Endothelial cell of umbilical vein (primary cell): ENCODE results near the gene MIS12. TPM values are rescaled to one million over a fixed set of nuclear protein-coding genes. Genes with fewer than 3 reads are reported as not detected.

Experiments
- BruUV-seq: library from RNA; stranded (reverse); fragments of 400-500 nt; replicated peaks from 2 replicates; lab custom pipeline; 2021; lab: Mats Ljungman, UMichigan
- CTCF ChIA-PET: fragments of 300-600, 350-600 bp; sonication (Branson Sonifier 250); formaldehyde crosslinking; loops from one replicate; lab custom pipeline; 2021; ENCODE audit warnings: antibody characterized with exemption, inconsistent platforms; lab: Charles Lee
- POLR2A ChIA-PET: fragments of 300-600, 350-600 bp; sonication (Branson Sonifier 250); formaldehyde crosslinking; loops from one replicate; lab custom pipeline; 2021; ENCODE audit warnings: antibody characterized with exemption, inconsistent platforms; lab: Charles Lee
- DNase-seq: peaks from one replicate; pipeline ENCODE4 v3.0.0-alpha.2; 2011; ENCODE audit warnings: low read depth, low spot score
- FAIRE-seq: peaks from 2 replicates; lab custom pipeline; 2011; peaks lifted over from hg19 to GRCh38; lab: Jason Lieb, UNC
- H2AFZ ChIP-seq: 2 replicates; pipeline ENCODE4 v1.6.0; 2012; ENCODE audit warnings: low read depth, low read length, control low read depth, inconsistent platforms
- H3K27ac ChIP-seq: 2 replicates; pipeline ENCODE4 v1.5.1; 2011; ENCODE audit warnings: low read depth, mild to moderate bottlenecking, control low read depth, low read length, moderate library complexity; ENCODE audit not compliant: insufficient read depth
- H3K27me3 ChIP-seq, 2 experiments: 2 replicates each; pipeline versions ENCODE4 v1.6.0 to v1.6.1; 2011; ENCODE audit warnings: low read length in 2 of 2, mixed read lengths in 1 of 2; ENCODE audit not compliant: control insufficient read depth in 2 of 2, insufficient read depth in 2 of 2
- H3K36me3 ChIP-seq, 2 experiments: 2 replicates in 1 of 2; 3 replicates in 1 of 2; pipeline ENCODE4 v1.5.1; 2011; ENCODE audit warnings: low read length in 2 of 2, mild to moderate bottlenecking in 1 of 2, moderate library complexity in 1 of 2; ENCODE audit not compliant: control insufficient read depth in 2 of 2, insufficient read depth in 2 of 2; ENCODE audit errors: extremely low read depth in 1 of 2
- H3K4me1 ChIP-seq: 3 replicates; pipeline ENCODE4 v1.5.1; 2011; ENCODE audit warnings: mild to moderate bottlenecking, low read length; ENCODE audit not compliant: control insufficient read depth, insufficient read depth; ENCODE audit errors: extremely low read depth
- H3K4me2 ChIP-seq: 2 replicates; pipeline ENCODE4 v1.6.1; 2011; ENCODE audit warnings: low read length, control low read depth, mixed read lengths; ENCODE audit not compliant: insufficient read depth
- H3K4me3 ChIP-seq, 3 experiments: fragments of 200-600 bp in 1 of 3; sonication (generic), shearing (Covaris generic) in 1 of 3; replicated peaks in 1 of 3; 2 replicates each; pipeline ENCODE4 v1.5.1; 2011 to 2016; ENCODE audit warnings: control low read depth in 3 of 3, low read length in 3 of 3, mild to moderate bottlenecking in 2 of 3, inconsistent platforms in 1 of 3, low read depth in 1 of 3, moderate library complexity in 1 of 3; ENCODE audit not compliant: insufficient read depth in 1 of 3
- H3K79me2 ChIP-seq: 2 replicates; pipeline ENCODE4 v1.6.0; 2012; ENCODE audit warnings: low read length, inconsistent platforms; ENCODE audit not compliant: control insufficient read depth, insufficient read depth
- H3K9ac ChIP-seq: replicated peaks from 2 replicates; pipeline ENCODE3; 2011; ENCODE audit warnings: low read length, control low read depth; ENCODE audit not compliant: insufficient read depth; ENCODE audit errors: extremely low read depth
- H3K9me1 ChIP-seq: replicated peaks from 3 replicates; pipeline ENCODE4 v1.6.0; 2011; ENCODE audit warnings: mild to moderate bottlenecking, low read length; ENCODE audit not compliant: control insufficient read depth, insufficient read depth; ENCODE audit errors: extremely low read depth
- H3K9me3 ChIP-seq: replicated peaks from 2 replicates; pipeline ENCODE4 v1.5.1; 2012; ENCODE audit warnings: low read length, inconsistent platforms; ENCODE audit not compliant: control insufficient read depth, insufficient read depth
- H4K20me1 ChIP-seq: replicated peaks from 2 replicates; pipeline ENCODE3; 2011; ENCODE audit warnings: mild to moderate bottlenecking, low read length; ENCODE audit not compliant: control insufficient read depth, insufficient read depth; ENCODE audit errors: extremely low read depth
- EZH2 ChIP-seq: IDR thresholded peaks from 2 replicates; pipeline ENCODE4 v1.6.1; 2012; ENCODE audit warnings: borderline replicate concordance, low read depth, mild to moderate bottlenecking, moderate library complexity, low read length, inconsistent platforms; ENCODE audit not compliant: severe bottlenecking
- FOS ChIP-seq: IDR thresholded peaks from 2 replicates; pipeline ENCODE4 v1.6.1; 2011; ENCODE audit warnings: mild to moderate bottlenecking, low read length, moderate library complexity, borderline replicate concordance; ENCODE audit not compliant: insufficient read depth
- GATA2 ChIP-seq: IDR thresholded peaks from 2 replicates; pipeline ENCODE4 v1.7.0; 2011; ENCODE audit warnings: low read depth, mild to moderate bottlenecking, moderate library complexity, mixed read lengths, low read length; ENCODE audit not compliant: insufficient read length, insufficient read depth
- JUN ChIP-seq: IDR thresholded peaks from 2 replicates; pipeline ENCODE4 v1.6.1; 2011; ENCODE audit warnings: borderline replicate concordance, low read depth; ENCODE audit not compliant: insufficient read length, insufficient read depth
- MYC ChIP-seq: IDR thresholded peaks from one replicate; pipeline ENCODE4 v1.6.1; 2011; ENCODE audit warnings: mild to moderate bottlenecking, low read depth, low read length
- POLR2A ChIP-seq: IDR thresholded peaks from 2 replicates; pipeline ENCODE4 v1.6.1; 2012; ENCODE audit warnings: low read depth, mild to moderate bottlenecking, control low read depth, low read length
- POLR2AphosphoS5 ChIP-seq: IDR thresholded peaks from 2 replicates; pipeline ENCODE4 v1.6.1; 2012; ENCODE audit warnings: low read depth, mild to moderate bottlenecking, control low read depth, low read length, moderate library complexity; ENCODE audit not compliant: insufficient read depth
- dilution Hi-C: fragments of 300-500 bp; cut with MboI; formaldehyde crosslinking; loops from one replicate; pipeline ENCODE4 v1.15.0; 2019; ENCODE audit warnings: low sequenced_read_pairs; ENCODE audit not compliant: extremely low pct_ligation_motif_present
- intact Hi-C: fragments of 100-400 bp; cut with micrococcal nuclease; formaldehyde crosslinking; loops from one replicate; pipeline ENCODE4 v1.10.0; 2022
- polyA plus RNA-seq, 4 experiments: library from polyadenylated mRNA; depleted of rRNA in 3 of 4; stranded (reverse) in 3 of 4; unstranded in 1 of 4; fragments of >200 nt; gene quantifications; 2 replicates each; pipeline versions ENCODE4 v1.2.1 to v1.2.3, GENCODE V29; 2011 to 2012; ENCODE audit warnings: missing spikeins in 1 of 4
- total RNA-seq: library from RNA; stranded (reverse); gene quantifications from 2 replicates; pipeline ENCODE4 v1.2.3, GENCODE V29; 2021
- TF ChIP-seq, protein P1 (sequence below): IDR thresholded peaks from 2 replicates; pipeline ENCODE4 v1.6.1; 2011; ENCODE audit not compliant: insufficient read depth, insufficient read length
- TF ChIP-seq, protein P2 (sequence below), 2 donors: IDR thresholded peaks; 1 replicate in 1 of 2; 2 replicates in 1 of 2; pipeline ENCODE4 v1.5.1; 2011; ENCODE audit warnings: low read length in 2 of 2, mild to moderate bottlenecking in 2 of 2, moderate library complexity in 2 of 2, control low read depth in 1 of 2, inconsistent platforms in 1 of 2, low read depth in 1 of 2; ENCODE audit not compliant: insufficient read depth in 1 of 2; ENCODE audit errors: extremely low read depth in 1 of 2

Gene MIS12
- total and polyA plus RNA-seq, 2 donors (not counting 3 experiments of a cell fraction or from before 2014, with no cell fraction given) = 8.3 to 20.1 TPM

DNA sequence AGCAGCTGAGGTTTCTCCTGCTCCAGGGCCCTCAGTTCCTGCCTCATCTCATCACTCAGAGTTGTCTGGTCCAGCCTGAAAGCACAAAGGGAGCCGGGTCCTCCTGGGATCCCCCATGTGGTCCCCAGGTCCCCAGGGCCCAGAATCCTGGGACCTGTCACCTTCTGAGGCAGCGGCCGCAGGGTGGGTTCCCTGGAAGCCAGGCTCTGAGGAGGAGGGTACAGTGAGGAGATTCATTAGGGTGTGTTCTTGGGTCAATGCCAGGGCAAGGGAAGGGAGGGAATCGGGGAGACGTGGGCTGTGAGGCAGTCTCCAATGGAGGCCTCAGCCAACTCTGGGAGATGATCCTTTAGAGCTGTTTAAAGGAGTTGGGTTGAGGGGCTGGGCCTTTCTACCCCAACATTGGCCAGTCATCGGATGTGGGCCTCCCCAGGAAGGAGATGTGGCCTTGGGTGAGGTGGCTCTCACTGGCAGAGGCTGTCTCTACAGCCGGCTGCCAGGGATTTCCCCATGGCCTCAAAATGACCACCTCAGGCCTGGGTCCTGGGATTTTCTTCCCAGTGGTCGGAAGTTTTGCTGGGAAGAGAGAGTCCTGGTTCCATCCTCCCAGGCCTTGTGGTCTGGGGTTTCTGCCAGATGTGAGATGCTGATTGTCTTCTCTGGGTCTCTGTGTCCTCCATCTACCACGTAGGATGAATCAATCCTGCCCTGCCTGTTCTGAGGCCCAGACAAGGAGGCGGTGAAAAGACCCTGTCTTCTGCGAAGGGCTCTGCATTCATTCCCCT is 50.7 kb downstream of the MIS12 start:
- no peak for DNase-seq
- peaks cover 9% of the 10 kb centered on the region for H3K4me1 ChIP-seq
- dilution Hi-C loops = no loop called here
- intact Hi-C loops = no loop called here
- no peaks in the 10 kb centered on the region for H4K20me1 ChIP-seq
- H3K79me2 ChIP-seq = no peaks in the 10 kb centered on the region
- no TSS peak for BruUV-seq
- no peak overlapping the region for H2AFZ ChIP-seq
- H3K27ac ChIP-seq = no peak overlapping the region
- no peak overlapping the region for H3K4me3 ChIP-seq
- no peak overlapping the region for H3K4me2 ChIP-seq
- no peak for FAIRE-seq
- no peaks in the 10 kb centered on the region for H3K9me1 ChIP-seq
- H3K9ac ChIP-seq = no peak overlapping the region
- H3K36me3 ChIP-seq = peaks cover 7 to 61% of the 10 kb centered on the region in 2 experiments
- ChIA-PET POLR2A (no interaction called here), CTCF (no interaction called here)
- no peaks in the 10 kb centered on the region for H3K9me3 ChIP-seq
- no peaks in the 10 kb centered on the region for H3K27me3 ChIP-seq
- TF ChIP-seq, protein P1, sequence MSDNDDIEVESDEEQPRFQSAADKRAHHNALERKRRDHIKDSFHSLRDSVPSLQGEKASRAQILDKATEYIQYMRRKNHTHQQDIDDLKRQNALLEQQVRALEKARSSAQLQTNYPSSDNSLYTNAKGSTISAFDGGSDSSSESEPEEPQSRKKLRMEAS = no peak
- TF ChIP-seq JUN (no peak), GATA2 (no peak), POLR2A (no peak), MYC (no peak), FOS (no peak), POLR2AphosphoS5 (no peak), EZH2 (no peak)
- TF ChIP-seq, protein P2, sequence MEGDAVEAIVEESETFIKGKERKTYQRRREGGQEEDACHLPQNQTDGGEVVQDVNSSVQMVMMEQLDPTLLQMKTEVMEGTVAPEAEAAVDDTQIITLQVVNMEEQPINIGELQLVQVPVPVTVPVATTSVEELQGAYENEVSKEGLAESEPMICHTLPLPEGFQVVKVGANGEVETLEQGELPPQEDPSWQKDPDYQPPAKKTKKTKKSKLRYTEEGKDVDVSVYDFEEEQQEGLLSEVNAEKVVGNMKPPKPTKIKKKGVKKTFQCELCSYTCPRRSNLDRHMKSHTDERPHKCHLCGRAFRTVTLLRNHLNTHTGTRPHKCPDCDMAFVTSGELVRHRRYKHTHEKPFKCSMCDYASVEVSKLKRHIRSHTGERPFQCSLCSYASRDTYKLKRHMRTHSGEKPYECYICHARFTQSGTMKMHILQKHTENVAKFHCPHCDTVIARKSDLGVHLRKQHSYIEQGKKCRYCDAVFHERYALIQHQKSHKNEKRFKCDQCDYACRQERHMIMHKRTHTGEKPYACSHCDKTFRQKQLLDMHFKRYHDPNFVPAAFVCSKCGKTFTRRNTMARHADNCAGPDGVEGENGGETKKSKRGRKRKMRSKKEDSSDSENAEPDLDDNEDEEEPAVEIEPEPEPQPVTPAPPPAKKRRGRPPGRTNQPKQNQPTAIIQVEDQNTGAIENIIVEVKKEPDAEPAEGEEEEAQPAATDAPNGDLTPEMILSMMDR (IDR thresholded peaks at IDR 0.05; ENCODE audit: extremely low read depth in 1 of 2, insufficient read depth in 1 of 2, low read depth in 1 of 2, low read length in 2 of 2) = no peak
